HepG2 (cell line): ENCODE data around the gene ADAMTS17. TPM values are rescaled to one million over a fixed set of nuclear protein-coding genes. Genes with fewer than 3 reads are reported as not detected.

Source experiments
- ATAC-seq: fragments of 200-7000 bp; cut with Tn5 transposase; 3 replicates; pipeline ENCODE4 v1.9.1; 2020; ENCODE audit warnings: mild to moderate bottlenecking, moderate library complexity
- BruUV-seq: library from RNA; stranded (reverse); fragments of 400-500 nt; replicated peaks from 2 replicates; lab custom pipeline; 2021; lab: Mats Ljungman, UMichigan
- CTCF ChIA-PET: fragments of 300-600 bp; formaldehyde crosslinking; extraction: SDS; loops from one replicate; lab custom pipeline; 2021; ENCODE audit warnings: low total read pairs, inconsistent platforms, low intra/inter-chr PET ratio; lab: Yijun Ruan, JAX
- POLR2A ChIA-PET: fragments of 350-600 bp; sonication (Branson Sonifier 250); formaldehyde crosslinking; loops from one replicate; lab custom pipeline; 2020; ENCODE audit warnings: antibody characterized with exemption, inconsistent platforms; lab: Yijun Ruan, JAX
- DNase-seq: peaks from one replicate; pipeline ENCODE4 v3.0.0-alpha.2; 2015; ENCODE audit warnings: low spot score
- FAIRE-seq: peaks from 3 replicates; lab custom pipeline; 2011; peaks lifted over from hg19 to GRCh38; lab: Jason Lieb, UNC
- H2AFZ ChIP-seq: one replicate; pipeline ENCODE4 v1.6.1; 2011; ENCODE audit warnings: low read length, inconsistent platforms
- H3K27ac ChIP-seq: fragments of 300-600 bp; 3 replicates; pipeline ENCODE4 v1.8.0; 2011; ENCODE audit warnings: mixed run types, mild to moderate bottlenecking, mixed read lengths, low read length, inconsistent platforms; ENCODE audit not compliant: insufficient read depth; ENCODE audit errors: extremely low read length
- H3K27me3 ChIP-seq, 2 experiments: fragments of 200-600 bp in 1 of 2; 2 replicates in 1 of 2; 3 replicates in 1 of 2; pipeline versions ENCODE4 v1.6.0 to v1.8.0; 2011; ENCODE audit warnings: low read length in 2 of 2, mild to moderate bottlenecking in 2 of 2, moderate library complexity in 2 of 2, inconsistent platforms in 1 of 2; ENCODE audit not compliant: insufficient read depth in 2 of 2, control insufficient read depth in 1 of 2
- H3K36me3 ChIP-seq, 2 experiments: fragments of 200-600 bp in 1 of 2; replicated peaks in 1 of 2; 2 replicates in 1 of 2; 3 replicates in 1 of 2; pipeline versions ENCODE4 v1.5.1 to v1.8.0; 2011; ENCODE audit warnings: low read length in 2 of 2, inconsistent platforms in 1 of 2; ENCODE audit not compliant: insufficient read depth in 2 of 2, control insufficient read depth in 1 of 2
- H3K4me1 ChIP-seq: 2 replicates; pipeline ENCODE4 v1.5.1; 2012; ENCODE audit warnings: low read length, inconsistent platforms; ENCODE audit not compliant: insufficient read depth
- H3K4me2 ChIP-seq: 2 replicates; pipeline ENCODE4 v1.6.0; 2011; ENCODE audit warnings: low read depth, low read length, inconsistent platforms
- H3K4me3 ChIP-seq, 3 experiments: fragments of 200-600 bp in 1 of 3; sonication (generic), shearing (Covaris generic) in 1 of 3; replicated peaks in 1 of 3; 2 replicates each; pipeline ENCODE4 v1.5.1; 2011 to 2016; ENCODE audit warnings: low read length in 3 of 3, inconsistent platforms in 2 of 3, low read depth in 2 of 3, mild to moderate bottlenecking in 2 of 3, control low read depth in 1 of 3, mixed read lengths in 1 of 3; ENCODE audit not compliant: insufficient read depth in 1 of 3
- H3K79me2 ChIP-seq: one replicate; pipeline ENCODE4 v1.6.1; 2011; ENCODE audit warnings: low read length, inconsistent platforms; ENCODE audit not compliant: insufficient read depth
- H3K9ac ChIP-seq: 2 replicates; pipeline ENCODE4 v1.6.0; 2011; ENCODE audit warnings: mild to moderate bottlenecking, low read depth, low read length, inconsistent platforms; ENCODE audit not compliant: insufficient read depth
- H3K9me3 ChIP-seq: 2 replicates; pipeline ENCODE4 v1.5.1; 2012; ENCODE audit warnings: mild to moderate bottlenecking, low read length
- H4K20me1 ChIP-seq: 2 replicates; pipeline ENCODE4 v1.6.0; 2011; ENCODE audit warnings: inconsistent platforms, mild to moderate bottlenecking, low read length, moderate library complexity; ENCODE audit not compliant: insufficient read depth
- JUNB ChIP-seq: sonication (generic); formaldehyde crosslinking; IDR thresholded peaks from 2 replicates; pipeline ENCODE4 v1.8.0; 2022; ENCODE audit warnings: missing genetic modification reagents, mild to moderate bottlenecking, borderline replicate concordance
- NR3C1 ChIP-seq: sonication (generic); formaldehyde crosslinking; IDR thresholded peaks from 2 replicates; pipeline ENCODE4 v1.4.0; 2020; ENCODE audit warnings: missing genetic modification reagents
- REXO4 ChIP-seq: sonication (generic); formaldehyde crosslinking; IDR thresholded peaks from 2 replicates; pipeline ENCODE4 v1.8.0; 2022; ENCODE audit warnings: missing genetic modification reagents, mild to moderate bottlenecking, borderline replicate concordance
- RXRA ChIP-seq: sonication (generic); formaldehyde crosslinking; IDR thresholded peaks from 2 replicates; pipeline ENCODE4 v1.5.1; 2020; ENCODE audit warnings: missing genetic modification reagents
- ZBTB10 ChIP-seq: sonication (generic); formaldehyde crosslinking; IDR thresholded peaks from 2 replicates; pipeline ENCODE4 v1.4.0; 2020; ENCODE audit warnings: missing genetic modification reagents, borderline replicate concordance
- ZBTB25 ChIP-seq: IDR thresholded peaks from 2 replicates; pipeline ENCODE4 v1.6.1; 2018; ENCODE audit warnings: missing genetic modification reagents
- ZNF230 ChIP-seq: sonication (generic); formaldehyde crosslinking; IDR thresholded peaks from 2 replicates; pipeline ENCODE4 v1.4.0; 2020; ENCODE audit warnings: mild to moderate bottlenecking, missing genetic modification reagents
- ZNF451 ChIP-seq: sonication (generic); formaldehyde crosslinking; IDR thresholded peaks from 2 replicates; pipeline ENCODE4 v1.5.0; 2020; ENCODE audit warnings: mild to moderate bottlenecking, missing genetic modification reagents
- ZNF646 ChIP-seq: sonication (generic); formaldehyde crosslinking; IDR thresholded peaks from 2 replicates; pipeline ENCODE4 v1.9.0; 2021; ENCODE audit warnings: mild to moderate bottlenecking, missing genetic modification reagents
- ZNF839 ChIP-seq: sonication (generic); formaldehyde crosslinking; IDR thresholded peaks from 2 replicates; pipeline ENCODE4 v1.4.0; 2020; ENCODE audit warnings: missing genetic modification reagents, mild to moderate bottlenecking, borderline replicate concordance
- WGBS: methylation state at CpG from one replicate; pipeline ENCODE4 v1.1.6; 2017; ENCODE audit warnings: low lambda C conversion rate; 5-methylcytosine and 5-hydroxymethylcytosine counted together
- in situ Hi-C: cut with HindIII; loops from 2 replicates; pipeline ENCODE4 v1.10.0; 2017; ENCODE audit warnings: low pct_unique_long_range_greater_than_20kb; ENCODE audit not compliant: extremely low pct_ligation_motif_present
- intact Hi-C: fragments of 100-400 bp; cut with micrococcal nuclease; formaldehyde crosslinking; loops from one replicate; pipeline ENCODE4 v1.10.0; 2022; ENCODE audit not compliant: unreplicated experiment
- polyA plus RNA-seq, 8 experiments: library from polyadenylated mRNA; depleted of rRNA in 3 of 8; stranded (reverse) in 7 of 8; unstranded in 1 of 8; fragments of >200 nt; fragmentation: Illumina TruSeq in 4 of 8; extraction: Trizol in 4 of 8; gene quantifications; 2 replicates each; pipeline versions ENCODE4 v1.2.1 to v1.2.3, GENCODE V29; 2011 to 2016; ENCODE audit warnings: low read depth in 4 of 8, missing spikeins in 1 of 8, mixed read lengths in 1 of 8; ENCODE audit not compliant: insufficient read depth in 1 of 8
- total RNA-seq, 5 experiments: library from RNA; depleted of rRNA; stranded (reverse); fragments of >200 nt; fragmentation: Illumina TruSeq; extraction: Trizol; gene quantifications; 2 replicates each; pipeline ENCODE4 v1.2.3, GENCODE V29; 2016; ENCODE audit warnings: low read depth in 1 of 5
- TF ChIP-seq, protein P1 (sequence below): sonication (generic); formaldehyde crosslinking; IDR thresholded peaks from 2 replicates; pipeline ENCODE4 v1.5.1; 2020; ENCODE audit warnings: mild to moderate bottlenecking, missing genetic modification reagents, moderate library complexity

ADAMTS17 gene
- total and polyA plus RNA-seq, 2 of the 13 experiments (the other 11 are each of a cell fraction or from before 2014, with no cell fraction given) = 0.02 to 0.04 TPM

DNA sequence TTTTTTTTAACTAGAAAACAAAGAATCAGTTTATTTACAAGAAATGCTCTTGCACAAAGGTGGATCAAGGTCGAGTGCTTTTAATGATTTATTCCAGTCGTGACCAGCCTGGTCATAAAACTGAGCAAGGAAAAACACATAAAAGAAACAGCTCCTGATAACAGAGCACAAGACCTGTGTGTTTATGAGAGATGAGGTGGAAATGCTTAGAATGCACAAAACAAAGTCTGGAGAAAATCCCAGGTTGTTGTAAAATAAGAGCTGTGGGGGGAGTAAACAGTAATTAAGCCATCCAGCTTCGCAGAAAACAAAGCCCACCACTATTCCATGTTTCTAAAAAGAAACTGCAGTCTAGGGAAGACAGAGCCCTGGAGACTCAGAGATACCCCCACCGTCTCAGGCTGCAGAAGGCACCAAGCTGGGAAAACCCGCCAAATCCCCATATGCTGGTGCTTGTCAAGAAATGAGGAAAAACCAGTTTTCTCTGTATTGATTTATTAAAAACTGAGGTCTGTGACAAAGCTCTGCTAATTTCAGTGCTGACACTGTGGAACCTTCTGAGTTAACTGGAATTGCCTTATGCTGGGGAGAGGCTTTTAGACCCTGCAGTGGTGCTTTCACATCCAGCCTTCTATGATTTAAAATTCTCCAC is 139.3 kb downstream of the ADAMTS17 start:
- H4K20me1 ChIP-seq = no peaks in the 10 kb centered on the region
- H3K27ac ChIP-seq = no peak overlapping the region
- intact Hi-C loops (no loop called here), in situ Hi-C loops (no loop called here)
- H3K79me2 ChIP-seq = no peaks in the 10 kb centered on the region
- 37% methylated on average over 5 of the region's 5 CpGs for WGBS
- CTCF ChIA-PET = no interaction called here
- H3K4me1 ChIP-seq = no peaks in the 10 kb centered on the region
- POLR2A ChIA-PET = no interaction called here
- no peak for DNase-seq
- TF ChIP-seq ZBTB10 (CRISPR knock-in tag) = no peak
- no peak for TF ChIP-seq RXRA (CRISPR knock-in tag)
- TF ChIP-seq, protein P1, sequence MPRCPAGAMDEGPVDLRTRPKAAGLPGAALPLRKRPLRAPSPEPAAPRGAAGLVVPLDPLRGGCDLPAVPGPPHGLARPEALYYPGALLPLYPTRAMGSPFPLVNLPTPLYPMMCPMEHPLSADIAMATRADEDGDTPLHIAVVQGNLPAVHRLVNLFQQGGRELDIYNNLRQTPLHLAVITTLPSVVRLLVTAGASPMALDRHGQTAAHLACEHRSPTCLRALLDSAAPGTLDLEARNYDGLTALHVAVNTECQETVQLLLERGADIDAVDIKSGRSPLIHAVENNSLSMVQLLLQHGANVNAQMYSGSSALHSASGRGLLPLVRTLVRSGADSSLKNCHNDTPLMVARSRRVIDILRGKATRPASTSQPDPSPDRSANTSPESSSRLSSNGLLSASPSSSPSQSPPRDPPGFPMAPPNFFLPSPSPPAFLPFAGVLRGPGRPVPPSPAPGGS (CRISPR knock-in tag) = no peak
- TF ChIP-seq NR3C1 (CRISPR knock-in tag) = no peak
- no peak for TF ChIP-seq REXO4 (CRISPR knock-in tag)
- TF ChIP-seq ZNF646 (CRISPR knock-in tag) = no peak
- TF ChIP-seq ZNF230 (CRISPR knock-in tag) = no peak
- no peak for TF ChIP-seq ZNF451 (CRISPR knock-in tag)
- no peak for TF ChIP-seq JUNB
- no peak for TF ChIP-seq ZNF839
- TF ChIP-seq ZBTB25 (CRISPR knock-in tag) = no peak
- H3K27me3 ChIP-seq = no peaks in the 10 kb centered on the region
- no peak overlapping the region for H3K9ac ChIP-seq
- no peak for ATAC-seq
- H3K36me3 ChIP-seq = no peaks in the 10 kb centered on the region
- H2AFZ ChIP-seq = no peak overlapping the region
- H3K4me2 ChIP-seq = no peak overlapping the region
- BruUV-seq = no TSS peak
- FAIRE-seq = no peak
- H3K9me3 ChIP-seq = no peaks in the 10 kb centered on the region
- no peak overlapping the region for H3K4me3 ChIP-seq
